SU-DHL-6 (cell line): ENCODE results near the gene BTBD19.

ENCODE experiments used
- CTCF ChIP-seq: fragments of 200-600 bp; sonication (generic); IDR thresholded peaks from one replicate; pipeline ENCODE4 v1.5.1; 2017; ENCODE audit warnings: antibody characterized with exemption, mild to moderate bottlenecking, low read length, moderate library complexity; ENCODE audit not compliant: insufficient read depth, poor library complexity, severe bottlenecking
- EZH2phosphoT487 ChIP-seq: fragments of 200-600 bp; sonication (generic), shearing (Covaris generic); conservative IDR thresholded peaks from 2 replicates; pipeline ENCODE4 v1.6.1; 2018; ENCODE audit warnings: mild to moderate bottlenecking, antibody characterized with exemption, low read length, moderate library complexity, mixed read lengths

- TF ChIP-seq CTCF (no peak), EZH2phosphoT487 (no peak)
Measured at GRCh38 chr1:44849575-44850132, 41.3 kb downstream of the BTBD19 start.
